NCI-H1105 (cell line): Measurements from ENCODE around the gene UBL4A.

ENCODE experiments used
- DNase-seq: peaks from one replicate; lab custom pipeline; 2025; lab: John Stamatoyannopoulos, UW

Gene UBL4A

DNA sequence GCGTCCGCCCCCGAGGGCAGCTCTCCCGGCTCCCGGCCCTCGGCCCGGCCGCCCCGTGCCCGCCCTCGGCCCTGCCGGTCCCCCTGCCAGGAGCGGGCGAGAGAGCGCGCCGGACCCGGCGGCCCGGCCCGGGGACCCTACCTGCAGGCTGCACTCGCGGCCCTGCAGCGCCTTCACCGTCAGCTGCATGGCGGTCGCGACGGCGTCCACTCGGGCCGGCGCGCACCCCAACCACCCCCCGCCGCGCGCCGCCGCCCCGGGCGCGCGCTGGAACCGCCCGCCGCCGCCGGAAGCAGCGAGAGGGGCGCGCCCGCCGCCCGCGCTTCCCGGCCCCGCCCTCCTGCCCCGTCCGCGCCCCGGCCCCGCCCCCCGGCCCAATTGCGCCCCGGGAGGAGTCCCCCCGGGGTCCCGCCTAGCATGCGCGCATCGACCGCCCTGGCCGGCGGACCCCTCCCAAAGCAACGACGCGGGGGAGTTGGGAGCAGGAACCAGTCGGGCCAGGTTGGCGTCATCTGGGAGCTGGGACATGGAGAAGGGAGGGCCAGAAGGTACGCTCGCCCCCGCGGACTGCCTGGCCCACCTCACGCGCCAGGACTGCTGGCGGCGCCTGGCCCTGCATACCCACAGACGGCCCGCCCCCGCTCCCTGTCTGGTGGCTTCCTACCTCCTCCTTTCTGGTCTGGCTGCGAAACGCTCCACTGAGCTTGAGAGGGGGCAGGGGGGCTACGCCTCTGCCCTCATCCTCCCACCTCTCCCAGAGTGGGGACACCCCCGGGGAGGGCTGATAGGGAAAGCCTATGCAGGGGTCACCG, at the start of gene UBL4A:
UBL4A (minus strand) TSS at position 220 of the 812 bp plus-strand sequence; CDS start at position 189, 31 bp downstream.
- DNase-seq, result peak; percentile 64

DNA sequence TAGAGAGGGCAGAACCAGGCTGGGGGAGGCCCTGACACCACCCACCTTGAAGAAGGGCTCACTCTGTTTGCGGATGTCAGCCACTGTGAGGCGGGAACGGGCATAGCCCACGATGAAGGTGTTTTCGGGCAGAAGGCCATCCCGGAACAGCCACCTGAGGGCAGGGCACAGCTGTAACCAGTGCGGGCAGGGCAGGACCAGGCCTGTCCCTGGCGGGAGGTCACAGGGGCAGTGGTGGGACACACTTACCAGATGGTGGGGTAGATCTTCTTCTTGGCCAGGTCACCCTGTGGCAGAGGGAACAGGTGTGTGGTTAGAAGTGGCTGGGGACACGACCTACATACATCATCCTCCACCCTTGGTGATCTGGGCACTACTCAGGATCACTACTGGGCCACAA, 49.5 kb upstream of the UBL4A start:
- DNase-seq, result no peak

DNA sequence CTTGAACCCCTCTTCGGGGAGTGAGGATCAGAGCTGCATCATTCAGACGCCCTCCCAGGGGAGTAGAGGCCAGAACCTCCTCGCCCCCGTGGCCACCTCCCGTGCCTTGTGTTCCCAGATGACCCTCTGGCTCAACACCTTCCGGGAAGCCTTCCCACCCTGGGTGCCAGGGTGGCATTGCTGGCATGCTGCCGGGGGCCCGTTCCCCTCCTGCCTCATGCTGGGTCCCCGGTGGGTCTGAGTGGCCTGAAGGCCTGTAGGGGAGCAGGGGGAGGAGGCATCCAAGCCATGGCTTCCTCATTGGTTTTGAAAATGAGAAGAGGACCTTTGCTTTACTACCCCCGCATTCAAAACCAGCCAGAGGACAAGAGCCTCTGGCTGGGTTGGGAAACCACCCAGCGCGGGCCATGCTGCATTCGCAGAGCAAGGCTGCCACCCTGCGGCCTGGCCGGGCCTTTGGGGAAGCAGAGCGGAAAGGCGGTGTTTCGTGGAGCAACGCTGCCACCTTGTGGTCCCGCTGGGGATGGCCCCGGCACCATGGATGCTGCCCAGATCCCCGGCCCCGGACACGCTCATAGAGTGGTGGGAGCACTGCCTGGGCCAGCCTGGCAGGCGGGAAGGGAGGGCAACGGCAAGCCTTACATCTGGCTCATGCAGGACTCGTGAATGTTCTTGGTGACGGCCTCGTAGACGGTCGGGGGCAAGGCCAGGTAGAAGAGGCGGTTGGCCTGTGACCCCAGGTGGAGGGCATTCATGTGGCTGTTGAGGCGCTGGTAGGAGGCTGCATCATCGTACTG, 48.3 kb upstream of the UBL4A start:
- peak; percentile 81 for DNase-seq

GRCh38 chrX:154532690-154533089, 46.3 kb upstream of the UBL4A start:
- no peak for DNase-seq

DNA sequence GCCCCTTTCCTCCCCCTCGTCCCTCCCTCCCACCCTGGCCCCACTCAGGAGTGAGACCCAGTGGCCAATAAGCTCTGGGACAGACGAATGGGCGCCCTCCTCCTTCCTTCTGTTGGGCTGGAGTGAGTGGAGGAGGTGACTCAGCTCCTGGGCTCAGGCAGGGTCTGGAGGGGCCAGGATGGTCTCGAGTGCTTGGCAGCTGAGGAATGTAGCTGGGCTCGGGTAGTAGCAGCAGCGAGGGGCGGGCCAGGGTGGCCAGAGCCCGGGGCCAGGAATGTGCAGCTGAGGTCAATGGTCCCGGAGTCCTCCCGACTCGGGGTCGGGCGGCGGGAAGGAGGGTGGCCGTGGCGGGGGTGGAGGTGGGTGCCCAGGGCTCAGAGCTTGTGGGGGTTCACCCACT, 45.2 kb upstream of the UBL4A start:
- DNase-seq, result no peak

- peak; percentile 23 for DNase-seq
These were observed 43.9 kb upstream of the UBL4A start for GRCh38 chrX:154530286-154530685.

DNA sequence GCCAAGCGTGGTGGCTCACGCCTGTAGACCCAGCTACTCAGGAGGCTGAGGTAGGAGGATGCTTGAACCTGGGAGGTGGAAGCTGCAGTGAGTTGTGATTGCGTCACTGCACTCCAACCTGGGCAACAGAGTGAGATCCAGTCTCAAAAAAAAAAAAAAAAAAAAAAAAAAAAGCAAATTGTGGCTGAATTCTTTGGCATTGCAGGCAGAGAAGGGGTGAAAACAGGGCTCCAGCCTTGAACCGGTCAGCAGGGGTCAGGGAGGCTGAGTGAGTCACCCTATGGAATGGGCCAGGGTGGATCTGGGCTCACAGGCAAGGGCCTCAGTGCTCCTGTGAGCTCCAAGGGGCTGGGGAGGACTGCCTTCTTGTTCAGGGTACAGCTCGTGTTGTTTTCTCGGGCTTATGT, 42.8 kb upstream of the UBL4A start:
- no peak for DNase-seq

- peak; percentile 87 for DNase-seq
These were observed 40.7 kb upstream of the UBL4A start for GRCh38 chrX:154526901-154527675.

DNA sequence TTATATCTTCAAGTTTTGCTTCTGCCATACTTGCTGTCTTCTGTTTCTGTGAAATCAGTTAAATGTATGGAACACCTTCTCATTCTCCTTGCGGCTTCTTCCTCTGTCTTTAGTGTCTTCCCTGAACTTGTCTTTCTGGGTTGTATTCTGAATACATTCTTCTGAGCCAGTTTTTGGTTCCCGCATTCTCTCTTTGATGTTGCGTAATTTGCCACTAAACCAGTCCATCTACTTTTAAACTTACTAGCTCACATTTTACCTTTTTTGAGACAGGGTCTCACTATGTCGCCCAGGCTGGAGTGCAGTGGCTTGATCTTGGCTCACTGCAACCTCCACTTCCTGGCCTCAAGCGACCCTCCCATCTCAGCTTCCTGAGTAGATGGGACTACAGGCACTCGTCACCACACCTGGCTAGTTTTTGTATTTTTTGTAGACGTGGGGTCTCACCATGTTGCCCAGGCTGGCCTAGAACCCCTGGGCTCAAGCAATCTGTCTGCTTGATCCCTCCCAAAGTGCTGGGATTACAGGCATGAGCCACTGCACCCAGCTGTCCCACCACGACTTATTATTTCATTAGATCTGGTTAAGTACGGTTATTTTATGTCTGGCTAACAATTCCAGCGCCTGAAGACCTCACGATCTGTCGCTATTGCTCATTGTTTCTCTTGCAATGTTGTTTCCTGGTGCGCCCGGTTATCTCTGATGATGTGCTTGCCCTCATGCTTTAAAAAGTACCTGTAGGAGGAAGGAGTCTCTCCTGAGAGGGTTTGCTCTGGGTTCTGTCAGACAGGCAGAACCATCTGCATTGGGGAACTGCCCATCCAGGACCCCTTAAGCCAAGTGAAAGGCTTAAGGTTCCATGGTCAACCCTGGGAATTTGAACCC, 39.4 kb upstream of the UBL4A start:
- DNase-seq, result no peak

DNA sequence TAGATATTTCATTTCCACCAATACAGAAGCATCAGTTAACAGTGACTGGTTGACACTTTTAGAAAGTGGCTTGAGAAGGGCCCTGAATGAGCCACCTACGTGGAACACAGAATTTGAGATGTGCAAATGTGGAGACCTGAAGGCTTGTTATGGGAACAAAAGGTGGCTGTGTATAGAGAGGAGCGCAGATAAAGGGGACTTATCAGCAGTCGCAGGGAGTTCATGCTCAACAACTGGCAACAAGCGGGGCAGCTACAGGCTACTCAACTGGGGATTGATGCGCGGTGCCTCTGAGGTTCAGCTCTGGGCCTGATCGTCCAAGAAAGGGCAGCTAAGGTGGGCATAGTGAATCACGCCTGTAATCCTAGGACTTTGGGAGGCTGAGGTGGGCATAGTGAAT, 33.0 kb upstream of the UBL4A start:
- no peak for DNase-seq

DNA sequence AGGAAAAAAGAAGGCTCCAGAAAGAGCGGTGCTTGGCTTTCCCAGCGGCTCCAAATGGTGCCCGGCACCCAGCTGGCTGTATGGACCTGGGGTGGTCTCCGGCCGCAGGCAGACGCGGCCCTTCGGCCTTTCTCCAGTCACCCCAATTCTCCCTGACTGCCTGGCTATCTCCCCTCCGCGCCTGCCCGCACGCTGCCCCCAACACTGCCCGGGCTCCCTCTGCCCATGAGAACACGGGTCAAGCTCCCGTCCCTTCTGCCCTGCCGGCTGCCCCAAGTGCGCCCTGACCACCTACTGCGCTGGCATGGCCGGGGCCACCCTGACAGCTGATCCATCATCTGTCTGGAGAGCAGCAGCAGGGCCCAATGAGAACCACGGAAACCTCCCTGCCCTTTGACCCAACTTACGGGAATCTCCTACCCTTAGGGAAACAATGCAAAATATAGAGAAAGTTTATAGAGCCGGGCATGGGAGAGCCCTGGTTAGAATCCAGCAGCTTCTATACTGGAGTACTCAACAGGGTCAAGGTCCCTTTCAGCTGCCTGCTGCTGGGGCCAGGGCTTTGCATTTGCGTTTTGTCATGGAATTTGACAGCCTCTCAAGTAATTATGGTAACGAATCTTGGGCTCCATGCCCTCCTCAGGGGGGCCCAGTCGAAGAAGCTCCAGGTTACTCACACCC, 30.8 kb upstream of the UBL4A start:
- no peak for DNase-seq

- no peak for DNase-seq
These were observed 30.3 kb upstream of the UBL4A start for GRCh38 chrX:154516656-154517100.

- peak; percentile 91 for DNase-seq
These were observed 29.7 kb upstream of the UBL4A start, which contains the start of gene FAM3A for GRCh38 chrX:154515966-154516655. Gene FAM3A (minus strand): TSS chrX:154516232. CDS start chrX:154515772, 460 bp downstream.

DNA sequence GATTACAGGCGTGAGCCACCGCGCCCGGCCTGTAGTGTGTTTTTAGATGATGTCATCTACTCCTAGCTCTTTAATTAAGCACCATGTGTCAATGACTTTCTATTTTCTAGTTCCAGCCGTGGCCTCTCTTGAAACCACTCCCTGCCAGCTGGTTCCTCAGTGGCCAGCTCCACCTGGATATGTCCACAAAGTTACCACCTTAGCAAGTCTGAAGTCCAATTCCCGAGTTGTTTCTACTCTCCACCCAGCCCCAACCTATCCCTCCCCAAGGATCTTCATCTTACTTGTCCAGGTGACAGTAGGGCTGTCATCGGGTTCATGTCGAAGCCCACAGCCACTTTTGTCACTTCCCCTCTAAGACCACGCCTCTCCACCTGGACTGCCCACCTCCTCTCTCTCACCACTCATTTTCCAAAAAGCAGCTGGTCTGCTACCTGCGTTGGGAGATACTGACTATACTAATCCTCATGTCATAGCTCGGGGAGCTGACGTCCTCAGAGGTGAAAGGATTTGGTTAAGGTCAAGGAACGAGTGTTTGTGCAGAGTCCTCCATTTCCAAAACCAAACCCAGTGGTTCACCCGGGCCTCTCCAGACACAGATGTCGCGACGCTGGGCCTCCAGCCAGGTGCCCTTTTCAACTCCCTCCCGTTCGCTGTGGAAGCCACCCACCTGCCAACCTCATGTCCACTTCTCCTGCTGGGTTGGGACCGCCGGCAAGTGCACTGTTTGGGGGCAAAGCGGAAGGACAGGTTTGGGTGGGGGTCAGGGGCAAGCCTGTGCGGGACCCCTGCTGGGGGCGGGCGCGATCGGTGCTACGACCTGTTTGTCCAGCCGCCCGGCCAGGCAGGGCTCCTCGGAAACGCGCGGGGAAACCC, 28.9 kb upstream of the UBL4A start:
- DNase-seq, result peak; percentile 19

GRCh38 chrX:154513716-154514115, 27.3 kb upstream of the UBL4A start:
- DNase-seq, result no peak

GRCh38 chrX:154512879-154513553, 26.6 kb upstream of the UBL4A start:
- DNase-seq, result no peak

DNA sequence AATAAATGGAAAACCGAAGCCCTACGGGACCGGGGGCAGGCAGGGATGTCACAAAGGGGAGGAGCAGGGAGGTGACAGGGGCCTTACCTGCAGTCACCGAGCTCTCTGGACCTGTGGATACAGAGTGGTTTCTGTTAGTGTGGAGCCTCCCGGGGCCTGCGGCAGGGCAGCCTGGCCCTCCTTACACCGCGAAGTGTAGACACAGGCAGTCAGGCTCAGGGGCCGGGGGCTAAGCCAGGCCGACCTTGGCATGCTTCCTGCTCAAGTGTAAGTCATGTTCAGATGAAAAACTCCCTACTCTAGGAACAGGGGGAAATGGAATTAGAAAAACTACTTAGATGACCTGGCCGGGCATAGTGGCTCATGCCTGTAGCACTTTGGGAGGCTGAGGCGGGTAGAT, 25.3 kb upstream of the UBL4A start:
- no peak for DNase-seq

- no peak for DNase-seq
These were observed 23.0 kb upstream of the UBL4A start for GRCh38 chrX:154509455-154509854.

GRCh38 chrX:154508384-154508745, 21.9 kb upstream of the UBL4A start:
- DNase-seq, result no peak
